Smooth muscle cell (in vitro differentiated cells): ENCODE results near the gene SYPL1. TPM values are rescaled to one million over a fixed set of nuclear protein-coding genes. Genes with fewer than 3 reads are reported as not detected.

ENCODE experiments used
- DNase-seq: peaks from one replicate; lab custom pipeline; 2025; ENCODE audit not compliant: unreplicated experiment; lab: John Stamatoyannopoulos, UW
- H2AFZ ChIP-seq: fragments of 200-600 bp; sonication (generic); 2 replicates; pipeline ENCODE4 v1.6.0; 2016; ENCODE audit warnings: antibody characterized with exemption, low read depth, mild to moderate bottlenecking
- H3F3A ChIP-seq: fragments of 200-600 bp; sonication (generic); 2 replicates; pipeline ENCODE4 v1.6.0; 2017; ENCODE audit warnings: antibody characterized with exemption, low read depth
- H3K27ac ChIP-seq: fragments of 200-600 bp; sonication (generic); 2 replicates; pipeline ENCODE4 v1.5.1; 2016; ENCODE audit warnings: low read depth, mild to moderate bottlenecking
- H3K27me3 ChIP-seq: fragments of 200-600 bp; sonication (generic); 2 replicates; pipeline ENCODE4 v1.6.1; 2016; ENCODE audit warnings: low read depth, mild to moderate bottlenecking
- H3K36me3 ChIP-seq: fragments of 200-600 bp; sonication (generic); 2 replicates; pipeline ENCODE4 v1.5.1; 2016; ENCODE audit warnings: low read depth
- H3K4me1 ChIP-seq: fragments of 200-600 bp; sonication (generic); 2 replicates; pipeline ENCODE4 v1.5.1; 2016; ENCODE audit warnings: low read depth
- H3K4me2 ChIP-seq: fragments of 200-600 bp; sonication (generic); 2 replicates; pipeline ENCODE4 v1.6.0; 2016; ENCODE audit warnings: mild to moderate bottlenecking
- H3K4me3 ChIP-seq: fragments of 200-600 bp; sonication (generic); 2 replicates; pipeline ENCODE4 v1.5.1; 2016; ENCODE audit warnings: mild to moderate bottlenecking
- H3K79me2 ChIP-seq: fragments of 200-600 bp; sonication (generic); 2 replicates; pipeline ENCODE4 v1.6.0; 2016; ENCODE audit warnings: low read depth, mild to moderate bottlenecking
- H3K9ac ChIP-seq: fragments of 200-600 bp; sonication (generic); 2 replicates; pipeline ENCODE4 v1.6.0; 2016; ENCODE audit warnings: low read depth
- H3K9me3 ChIP-seq: fragments of 200-600 bp; sonication (generic); replicated peaks from 2 replicates; pipeline ENCODE4 v1.5.1; 2016; ENCODE audit warnings: low read depth
- H4K20me1 ChIP-seq: fragments of 200-600 bp; sonication (generic); 2 replicates; pipeline ENCODE4 v1.6.0; 2016; ENCODE audit warnings: low read depth
- WGBS: methylation state at CpG from one replicate; pipeline ENCODE4 v1.1.7; 2016; ENCODE audit warnings: low lambda C conversion rate; 5-methylcytosine and 5-hydroxymethylcytosine counted together
- polyA plus RNA-seq: library from polyadenylated mRNA; unstranded; fragments of >200 nt; fragmentation: Nextera tagmentation; extraction: Ambion mirVana; gene quantifications from 2 replicates; pipeline ENCODE4 v1.2.1, GENCODE V29; 2016
- total RNA-seq: library from RNA; depleted of rRNA; stranded (reverse); fragments of >200 nt; gene quantifications from 2 replicates; pipeline ENCODE4 v1.2.3, GENCODE V29; 2014
- TF ChIP-seq, protein P1 (sequence below): fragments of 200-600 bp; sonication (generic); IDR thresholded peaks from 2 replicates; pipeline ENCODE4 v1.5.1; 2017; ENCODE audit warnings: borderline replicate concordance, mild to moderate bottlenecking, antibody characterized with exemption; ENCODE audit not compliant: insufficient read depth, poor library complexity, severe bottlenecking

SYPL1 gene
- total and polyA plus RNA-seq, 2 experiments from 2014 or later: 75.2 to 107 TPM

DNA sequence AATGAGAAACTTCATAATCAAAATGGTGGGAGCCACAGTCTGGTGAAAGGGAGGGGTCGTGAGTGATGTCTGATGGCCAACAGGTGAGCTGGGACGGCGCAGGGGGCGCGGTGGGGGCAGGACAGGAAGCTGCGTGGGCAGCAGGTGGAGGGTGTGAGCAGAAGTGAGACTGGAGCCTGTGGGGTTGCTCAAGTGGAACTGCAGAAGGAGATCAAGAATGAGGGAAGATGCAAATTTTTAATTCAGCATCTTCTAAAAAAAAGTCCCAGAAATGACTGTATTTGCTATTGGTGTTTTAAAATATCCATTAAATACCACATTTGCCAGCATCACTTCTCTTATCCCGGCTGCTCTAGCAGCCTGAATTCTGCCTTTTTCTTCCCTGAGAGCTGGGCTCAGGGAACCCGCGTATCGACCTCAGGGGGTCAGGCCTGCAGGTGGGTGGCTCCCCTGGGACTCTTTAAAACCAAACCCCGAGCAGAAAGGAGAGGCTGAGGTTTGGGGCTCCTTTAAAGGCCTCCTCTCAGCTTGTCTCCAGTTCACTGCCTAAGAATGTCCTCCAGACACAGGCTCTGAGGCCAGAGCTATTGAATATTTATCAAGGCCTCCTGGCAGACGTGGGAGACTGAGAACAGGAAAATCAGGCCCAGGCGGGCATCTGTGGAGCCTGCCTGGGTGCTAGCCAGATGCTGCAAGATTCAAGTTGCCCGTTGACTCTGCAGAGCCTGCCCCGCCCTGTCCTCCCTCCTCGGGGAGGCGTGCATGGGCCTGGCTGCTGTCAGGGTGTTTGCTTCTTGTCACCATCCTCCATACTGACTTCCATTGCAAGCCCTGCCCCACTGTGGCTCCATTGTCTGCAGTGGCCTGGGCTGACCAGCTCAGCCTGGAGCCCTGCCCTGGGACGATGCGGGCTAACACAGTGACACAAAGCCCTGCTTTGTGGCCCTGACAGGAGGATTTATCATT lies 53.9 kb downstream of the SYPL1 start:
- Histone ChIP-seq H3K9me3 (no peaks in the 10 kb centered on the region), H2AFZ (no peak overlapping the region), H3F3A (no peaks in the 10 kb centered on the region), H3K4me3 (no peak overlapping the region), H4K20me1 (no peaks in the 10 kb centered on the region), H3K27ac (no peak overlapping the region), H3K36me3 (no peaks in the 10 kb centered on the region), H3K4me1 (peaks cover 7% of the 10 kb centered on the region), H3K79me2 (no peaks in the 10 kb centered on the region), H3K9ac (no peak overlapping the region), H3K27me3 (no peaks in the 10 kb centered on the region), H3K4me2 (no peak overlapping the region)
- 72% methylated on average over 19 of the region's 19 CpGs for WGBS
- DNase-seq: no peak
- TF ChIP-seq, protein P1, sequence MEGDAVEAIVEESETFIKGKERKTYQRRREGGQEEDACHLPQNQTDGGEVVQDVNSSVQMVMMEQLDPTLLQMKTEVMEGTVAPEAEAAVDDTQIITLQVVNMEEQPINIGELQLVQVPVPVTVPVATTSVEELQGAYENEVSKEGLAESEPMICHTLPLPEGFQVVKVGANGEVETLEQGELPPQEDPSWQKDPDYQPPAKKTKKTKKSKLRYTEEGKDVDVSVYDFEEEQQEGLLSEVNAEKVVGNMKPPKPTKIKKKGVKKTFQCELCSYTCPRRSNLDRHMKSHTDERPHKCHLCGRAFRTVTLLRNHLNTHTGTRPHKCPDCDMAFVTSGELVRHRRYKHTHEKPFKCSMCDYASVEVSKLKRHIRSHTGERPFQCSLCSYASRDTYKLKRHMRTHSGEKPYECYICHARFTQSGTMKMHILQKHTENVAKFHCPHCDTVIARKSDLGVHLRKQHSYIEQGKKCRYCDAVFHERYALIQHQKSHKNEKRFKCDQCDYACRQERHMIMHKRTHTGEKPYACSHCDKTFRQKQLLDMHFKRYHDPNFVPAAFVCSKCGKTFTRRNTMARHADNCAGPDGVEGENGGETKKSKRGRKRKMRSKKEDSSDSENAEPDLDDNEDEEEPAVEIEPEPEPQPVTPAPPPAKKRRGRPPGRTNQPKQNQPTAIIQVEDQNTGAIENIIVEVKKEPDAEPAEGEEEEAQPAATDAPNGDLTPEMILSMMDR: no peak

DNA sequence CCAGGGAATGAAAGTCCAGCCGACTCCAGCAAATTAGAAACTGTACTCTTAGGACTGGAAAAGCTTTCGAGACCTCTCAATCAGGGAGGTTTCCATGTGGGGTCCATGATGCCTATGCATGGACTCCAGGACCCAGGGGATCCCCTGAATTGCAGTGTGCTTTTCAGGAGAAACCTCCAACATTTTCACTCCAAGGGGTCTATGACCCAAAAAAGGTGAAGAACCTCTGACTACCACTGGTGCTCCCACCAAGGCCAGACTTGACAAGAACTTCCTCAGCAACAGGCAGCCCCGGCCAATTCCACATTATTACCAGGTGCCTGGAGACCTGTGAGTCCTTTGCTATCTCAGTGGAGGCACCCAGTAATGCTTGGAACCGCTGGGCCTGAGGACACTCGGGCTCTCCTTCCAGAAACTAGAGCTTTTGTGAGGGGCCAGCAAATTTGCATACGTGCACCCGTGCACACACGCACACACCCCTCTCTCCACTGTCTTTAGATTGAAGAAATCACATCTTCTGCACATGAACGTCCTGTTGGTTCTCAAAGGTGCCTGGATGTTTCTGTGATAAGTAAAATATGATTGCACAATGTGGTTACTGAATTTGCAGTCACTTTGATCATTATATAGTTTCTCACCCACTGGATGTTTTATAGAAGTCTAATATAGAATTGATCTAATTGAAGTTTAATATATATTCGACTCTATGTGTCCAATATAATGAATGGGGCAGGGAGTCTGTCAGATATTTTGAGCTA lies 54.7 kb downstream of the SYPL1 start:
- Histone ChIP-seq H3K36me3 (no peaks in the 10 kb centered on the region), H3K79me2 (no peaks in the 10 kb centered on the region), H3K9ac (no peak overlapping the region), H3K9me3 (no peaks in the 10 kb centered on the region), H3K27me3 (no peaks in the 10 kb centered on the region), H3K4me1 (peaks cover 7% of the 10 kb centered on the region), H3F3A (no peaks in the 10 kb centered on the region), H3K4me3 (no peak overlapping the region), H4K20me1 (no peaks in the 10 kb centered on the region), H2AFZ (no peak overlapping the region), H3K4me2 (no peak overlapping the region), H3K27ac (no peak overlapping the region)
- 79% methylated on average over 10 of the region's 10 CpGs for WGBS
- TF ChIP-seq, protein P1: no peak
- no peak for DNase-seq

DNA sequence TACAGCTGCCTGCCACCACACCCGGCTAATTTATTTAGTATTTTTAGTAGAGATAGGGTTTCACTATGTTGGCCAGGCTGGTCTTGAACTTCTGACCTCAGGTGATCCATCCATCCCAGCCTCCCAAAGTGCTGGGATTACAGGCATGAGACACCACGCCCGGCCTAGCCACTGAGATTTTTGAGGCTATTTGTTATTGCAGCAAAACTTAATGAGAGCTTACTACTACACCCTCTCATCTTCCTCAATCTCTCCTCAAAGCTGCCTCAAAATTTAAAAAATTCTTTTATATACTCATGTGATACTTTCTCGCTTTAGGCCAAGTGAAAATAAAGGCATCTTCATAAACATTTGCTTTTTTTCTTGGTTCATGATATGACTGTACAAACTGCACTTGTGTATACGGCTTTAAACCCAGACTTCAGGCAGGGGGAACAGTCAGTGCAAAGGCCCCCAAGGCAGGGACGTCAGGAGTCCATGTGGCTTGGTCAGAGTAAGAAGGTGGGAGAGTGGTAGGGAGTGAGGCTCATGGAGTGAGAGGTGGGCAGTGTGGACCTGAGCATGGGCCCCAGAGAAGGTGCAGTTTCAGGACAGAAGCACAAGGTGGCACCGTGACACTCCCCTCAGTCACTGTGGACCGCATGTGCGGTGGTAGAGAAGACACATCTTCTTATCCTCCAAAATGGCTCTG lies 55.5 kb downstream of the SYPL1 start:
- H2AFZ ChIP-seq: no peak overlapping the region
- peak; percentile 10 for DNase-seq

More for the DNA sequence above, 55.5 kb downstream of the SYPL1 start:
- no peaks in the 10 kb centered on the region for H4K20me1 ChIP-seq
- H3F3A ChIP-seq: no peaks in the 10 kb centered on the region
- H3K9ac ChIP-seq: no peak overlapping the region
- TF ChIP-seq, protein P1: peak; percentile 71
- 55% methylated on average over 9 of the region's 9 CpGs for whole genome bisulfite sequencing
- H3K4me1 ChIP-seq: peaks cover 7% of the 10 kb centered on the region
- no peaks in the 10 kb centered on the region for H3K79me2 ChIP-seq
- no peaks in the 10 kb centered on the region for H3K27me3 ChIP-seq
- H3K27ac ChIP-seq: no peak overlapping the region
- H3K4me3 ChIP-seq: no peak overlapping the region
- no peak overlapping the region for H3K4me2 ChIP-seq
- no peaks in the 10 kb centered on the region for H3K36me3 ChIP-seq
- H3K9me3 ChIP-seq: no peaks in the 10 kb centered on the region
